IPS DF 19.7 (cell line): Measurements from ENCODE around the gene SLC6A6.
A peak's percentile ranks its signal among the peaks of the same experiment; 100 is the strongest.

Experiments used
- DNase-seq: peaks from one replicate; pipeline ENCODE4 v3.0.0-alpha.2; 2013; ENCODE audit warnings: low read depth, low spot score

The SLC6A6 gene

DNA sequence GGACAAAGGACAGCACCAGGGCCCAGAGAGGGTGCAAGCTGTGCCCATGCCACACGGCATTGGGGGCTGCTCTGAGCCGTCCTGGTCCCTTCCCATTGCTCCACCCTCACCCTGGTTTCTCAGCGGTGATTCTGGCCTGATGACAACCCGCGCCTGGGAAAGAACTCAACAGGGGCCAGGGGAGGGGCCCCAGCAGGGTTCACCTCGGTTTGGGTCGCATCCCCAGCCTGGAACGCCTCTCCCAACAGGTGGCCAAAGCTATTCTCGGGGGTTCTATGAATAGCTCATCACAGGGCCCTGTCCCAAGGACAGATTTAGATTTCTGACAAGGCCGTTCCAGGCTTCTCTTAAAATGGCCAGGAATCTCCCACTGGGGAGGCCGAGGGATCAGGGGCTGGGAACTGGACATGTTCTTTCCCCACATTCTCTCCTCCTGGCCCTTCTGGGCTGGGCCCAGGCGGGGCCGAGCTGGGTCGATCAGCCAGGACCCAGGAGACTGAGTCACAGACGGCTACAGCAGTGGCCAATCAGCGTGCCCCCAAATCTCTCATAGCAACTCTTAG is 119.8 kb downstream of the SLC6A6 start:
- DNase-seq, result no peak

GRCh38 chr3:14522768-14523167 is 120.4 kb downstream of the SLC6A6 start:
- DNase-seq, result no peak

- no peak for DNase-seq
Observed at GRCh38 chr3:14523792-14524191, 121.4 kb downstream of the SLC6A6 start.

GRCh38 chr3:14524311-14524711 is 121.9 kb downstream of the SLC6A6 start:
- no peak for DNase-seq

DNA sequence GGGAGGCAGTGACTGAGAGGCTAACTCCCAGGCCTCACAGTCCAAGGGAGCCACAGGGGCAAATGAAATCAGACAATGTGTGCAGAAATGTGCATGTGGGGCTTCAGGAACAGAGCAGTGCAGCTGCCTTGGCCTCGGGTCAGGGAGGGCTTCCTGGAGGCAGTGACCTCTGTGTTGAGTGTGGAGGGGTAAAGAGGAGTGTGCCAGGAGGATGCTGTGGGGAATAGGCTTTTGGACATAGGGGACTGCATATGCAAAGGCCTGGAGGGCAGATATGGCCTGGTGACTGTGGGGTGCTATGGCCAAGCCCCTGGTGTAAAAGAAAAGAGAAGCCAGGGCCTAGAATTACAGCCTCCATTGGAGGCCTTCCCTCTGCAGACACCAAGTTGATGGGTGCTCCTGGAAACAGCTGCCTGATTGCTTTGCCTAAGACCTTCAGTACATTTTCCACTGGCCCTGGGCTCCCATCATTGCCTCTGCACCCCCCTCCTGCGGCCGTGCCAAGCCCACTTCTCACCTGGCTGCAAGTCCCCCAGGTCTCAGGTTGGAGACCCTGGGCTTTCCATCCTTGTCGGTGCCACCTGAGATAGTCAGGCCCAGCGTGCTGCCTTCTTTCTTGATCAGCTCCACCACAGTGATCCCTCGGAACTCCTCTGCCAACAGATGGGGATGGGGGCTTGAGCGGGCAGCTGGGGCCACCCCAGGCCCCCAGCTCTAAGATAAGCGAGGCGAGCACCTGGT is 122.7 kb downstream of the SLC6A6 start:
- DNase-seq, result no peak

DNA sequence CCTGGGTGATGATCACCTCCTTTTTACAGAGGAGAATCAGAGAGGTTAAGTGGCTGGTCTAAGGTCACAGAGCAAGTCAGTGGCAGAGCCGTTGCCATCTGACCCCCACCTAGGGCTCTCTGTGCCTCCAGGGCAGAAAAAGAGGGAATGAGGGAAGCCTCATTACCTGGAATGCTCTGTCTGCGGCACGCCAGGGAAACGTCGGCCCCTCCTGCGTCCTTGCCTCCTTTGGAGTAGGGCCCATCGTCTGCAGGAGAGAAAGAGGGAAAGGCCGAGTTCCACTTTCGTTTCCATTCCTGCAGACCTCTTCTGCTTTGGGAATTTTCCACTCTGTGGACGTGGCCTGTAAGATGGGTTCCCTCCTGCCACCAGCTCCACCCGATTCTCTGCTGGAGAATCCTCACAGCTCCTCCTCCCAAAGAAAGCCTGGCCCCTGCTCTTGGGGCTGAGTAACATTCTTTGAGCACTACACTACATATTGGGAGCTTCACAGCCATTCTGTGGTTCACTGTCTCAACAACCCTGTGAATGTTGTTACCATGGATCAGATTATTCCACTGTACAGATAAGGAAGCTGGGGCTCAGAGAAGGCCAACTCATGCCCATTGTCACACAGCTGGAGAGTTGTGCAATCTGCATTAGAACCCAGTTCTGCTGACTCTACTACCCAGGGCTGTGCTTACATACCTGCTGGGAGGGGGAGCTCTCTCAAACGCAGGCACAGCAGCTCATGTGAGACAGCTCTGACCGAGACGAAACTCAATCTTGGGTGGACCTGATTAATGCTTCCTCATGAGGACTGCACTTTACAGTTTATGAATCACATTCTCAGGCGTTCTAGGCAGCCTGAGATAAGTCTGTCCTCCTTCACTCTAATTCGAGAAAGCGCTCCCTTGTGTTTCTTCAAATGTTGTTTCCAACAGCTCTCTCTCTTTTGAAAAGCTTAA is 123.6 kb downstream of the SLC6A6 start:
- DNase-seq, result no peak

- no peak for DNase-seq
Observed at GRCh38 chr3:14528081-14528480, 125.7 kb downstream of the SLC6A6 start.

- DNase-seq, result no peak
Observed at GRCh38 chr3:14531856-14532395, 129.5 kb downstream of the SLC6A6 start.

- peak; percentile 63 for DNase-seq
Observed at GRCh38 chr3:14532691-14533456, 130.5 kb downstream of the SLC6A6 start.

- no peak for DNase-seq
Observed at GRCh38 chr3:14533457-14533958, 131.1 kb downstream of the SLC6A6 start.

GRCh38 chr3:14534516-14535191 is 132.2 kb downstream of the SLC6A6 start:
- DNase-seq, result peak; percentile 78

- no peak for DNase-seq
Observed at GRCh38 chr3:14535616-14536015, 133.2 kb downstream of the SLC6A6 start.

DNA sequence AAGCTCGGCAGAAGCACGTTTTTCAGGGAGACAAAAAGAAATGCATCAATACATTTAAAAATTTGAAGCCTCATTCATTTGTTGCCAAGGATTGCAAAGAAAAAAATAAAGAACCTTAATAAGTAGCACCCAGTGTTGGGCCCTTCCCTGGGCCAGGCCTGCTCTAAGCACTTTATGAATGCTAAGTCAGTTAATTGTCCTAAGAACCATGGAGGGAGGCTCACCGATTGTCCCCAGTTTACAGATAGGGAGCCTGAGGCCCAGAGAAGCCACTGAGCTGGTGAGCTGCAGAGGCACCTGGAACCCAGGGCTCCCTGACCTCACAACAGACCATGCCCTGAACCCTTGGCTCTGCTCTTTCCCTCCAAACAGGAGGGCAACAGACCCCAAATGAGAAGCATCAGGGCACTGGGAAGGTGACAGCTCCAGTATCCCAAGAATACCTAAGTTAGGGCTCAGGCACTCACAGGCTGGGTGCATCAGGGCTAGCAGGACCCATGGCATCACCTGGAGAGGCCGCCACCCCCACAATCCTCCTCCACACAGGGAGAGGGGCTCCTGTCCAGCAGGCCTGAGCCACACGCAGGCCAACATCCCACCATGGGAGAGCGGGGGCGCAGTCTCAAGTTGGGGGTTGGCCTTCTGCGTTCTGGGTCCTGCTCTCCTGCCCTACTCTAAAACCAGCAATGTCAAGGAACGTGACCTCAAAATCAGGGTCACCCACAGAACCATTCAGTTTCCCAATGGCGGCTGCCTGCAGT is 133.8 kb downstream of the SLC6A6 start:
- no peak for DNase-seq

- no peak for DNase-seq
Observed at GRCh38 chr3:14536837-14537589, 134.6 kb downstream of the SLC6A6 start.

GRCh38 chr3:14537590-14538450 is 135.4 kb downstream of the SLC6A6 start:
- no peak for DNase-seq

DNA sequence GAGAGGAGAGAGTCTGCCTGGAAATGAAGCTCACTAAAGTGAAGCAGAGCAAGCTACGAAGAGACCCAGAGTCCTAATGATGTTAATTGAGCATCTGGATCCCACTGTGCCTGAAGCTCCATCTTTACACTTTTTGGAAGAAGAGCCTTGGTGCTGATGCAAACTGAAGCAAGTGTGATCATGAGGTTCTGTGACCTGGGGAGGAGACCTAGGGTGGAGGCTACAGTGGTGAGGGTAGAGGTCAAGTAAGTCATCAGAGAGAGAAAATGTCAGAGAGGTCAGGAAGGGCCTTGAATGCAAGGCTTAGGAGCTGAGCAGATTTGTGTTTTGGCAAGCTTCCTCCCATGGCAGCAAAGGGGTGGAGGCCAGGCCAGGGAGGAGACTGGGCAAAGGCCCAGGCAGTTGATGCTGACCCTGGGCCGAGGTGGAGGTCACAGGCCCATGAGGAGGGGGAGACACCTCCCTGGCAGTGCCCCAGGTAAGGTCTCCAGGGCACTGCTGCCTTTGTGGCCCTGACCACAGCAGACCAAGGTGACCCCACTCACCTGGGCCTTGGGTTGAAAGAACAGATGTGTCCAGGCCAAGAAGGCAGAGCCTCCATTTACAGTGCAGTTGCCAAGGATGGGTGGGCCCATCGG is 136.2 kb downstream of the SLC6A6 start:
- no peak for DNase-seq
